PC-9 (cell line): Measurements from ENCODE around the gene PCED1B.

ENCODE experiments used
- CTCF ChIP-seq: fragments of 200-600 bp; sonication (generic); conservative IDR thresholded peaks from 2 replicates; pipeline ENCODE4 v1.6.1; 2017; ENCODE audit warnings: mixed run types, antibody characterized with exemption, mild to moderate bottlenecking, moderate library complexity
- EZH2 ChIP-seq: fragments of 200-600 bp; sonication (generic); IDR thresholded peaks from 2 replicates; pipeline ENCODE4 v1.8.0; 2017; ENCODE audit warnings: antibody characterized with exemption, low read depth

GRCh38 chr12:47035484-47035883 lies 43.9 kb upstream of the PCED1B start:
- TF ChIP-seq EZH2: no peak
- no peak for TF ChIP-seq CTCF
